HS-27A (cell line): ENCODE results near the gene DOCK9.

ENCODE experiments used
- DNase-seq: peaks from one replicate; pipeline ENCODE4 v3.0.0-alpha.2; 2012; ENCODE audit warnings: low read depth, missing footprints

DOCK9 gene

DNA sequence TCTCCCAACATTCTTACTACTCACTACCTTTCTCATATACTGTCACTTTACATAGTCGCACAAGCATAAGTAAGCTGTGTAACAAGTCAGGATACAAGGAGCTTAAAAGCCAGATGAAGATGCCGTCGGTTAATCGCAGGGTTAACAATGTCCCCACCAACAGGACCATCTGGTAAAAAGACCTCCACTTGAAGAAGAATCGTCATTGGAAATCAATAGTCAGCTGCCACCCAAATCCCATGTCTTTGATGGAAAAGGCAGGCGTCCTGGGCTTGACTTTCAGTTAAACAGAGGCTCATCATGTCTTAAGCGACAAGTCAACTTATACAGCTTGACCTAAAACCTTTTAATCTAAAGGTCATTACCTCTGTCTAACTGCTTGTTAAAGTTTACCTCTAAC, 27.2 kb downstream of the DOCK9 start:
- no peak for DNase-seq

DNA sequence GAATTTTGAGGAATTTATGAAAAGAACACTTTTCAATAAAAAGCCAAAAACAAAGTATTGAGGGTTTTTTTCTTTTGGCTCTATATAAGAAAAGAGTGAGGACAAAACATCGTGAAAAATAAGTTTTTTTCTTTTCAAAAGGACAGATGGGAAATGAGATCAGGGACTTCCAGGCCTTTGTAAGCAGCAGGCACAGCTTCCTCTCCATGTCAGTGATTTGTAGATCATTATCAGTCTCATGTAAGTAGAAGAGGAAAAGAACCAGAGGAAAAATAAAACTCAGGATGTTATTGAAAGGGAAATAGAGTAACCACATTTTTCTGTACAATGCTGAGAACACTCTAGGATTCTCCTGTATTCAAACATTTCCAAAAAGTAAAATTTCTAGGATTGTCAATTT, 29.9 kb downstream of the DOCK9 start:
- no peak for DNase-seq

DNA sequence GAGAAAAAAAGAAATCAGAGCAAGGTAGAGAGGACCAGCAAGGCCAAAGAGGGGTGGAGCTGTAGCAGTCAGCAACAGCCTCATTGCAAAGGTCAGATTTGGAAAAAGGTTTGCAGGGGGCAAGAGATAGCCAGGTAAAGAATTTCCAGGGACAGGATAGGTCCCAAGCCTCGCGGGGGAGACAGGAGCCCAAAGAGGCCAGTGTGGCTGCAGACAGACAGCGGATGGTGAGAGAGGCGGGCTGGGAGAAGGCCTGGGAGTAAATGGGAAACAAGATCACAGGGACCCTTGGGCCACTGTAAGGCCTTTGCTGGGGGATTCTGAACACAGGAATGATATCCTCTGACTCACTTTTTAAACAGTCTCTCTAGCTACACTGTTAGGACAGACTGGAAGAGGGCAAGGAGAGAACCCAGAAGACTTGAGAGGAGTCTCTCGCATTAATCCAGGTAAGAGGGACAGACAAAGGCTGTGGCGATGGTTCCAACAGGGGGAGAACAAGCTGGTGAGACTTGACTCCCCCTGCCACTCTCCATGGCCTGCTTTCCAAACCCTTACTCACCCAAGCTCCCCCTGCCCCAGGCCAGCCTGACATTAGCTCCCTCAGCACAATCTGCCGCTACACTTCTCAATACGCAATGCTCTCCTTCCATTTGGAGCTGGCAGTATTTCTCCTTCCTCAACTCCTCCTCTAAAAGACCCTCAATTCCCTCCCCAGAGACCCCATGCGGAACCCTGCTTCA, 31.8 kb downstream of the DOCK9 start:
- DNase-seq: no peak

- no peak for DNase-seq
Observed at GRCh38 chr13:98944336-98944735, 33.5 kb downstream of the DOCK9 start.

GRCh38 chr13:98942997-98943396, 34.9 kb downstream of the DOCK9 start:
- DNase-seq: no peak

DNA sequence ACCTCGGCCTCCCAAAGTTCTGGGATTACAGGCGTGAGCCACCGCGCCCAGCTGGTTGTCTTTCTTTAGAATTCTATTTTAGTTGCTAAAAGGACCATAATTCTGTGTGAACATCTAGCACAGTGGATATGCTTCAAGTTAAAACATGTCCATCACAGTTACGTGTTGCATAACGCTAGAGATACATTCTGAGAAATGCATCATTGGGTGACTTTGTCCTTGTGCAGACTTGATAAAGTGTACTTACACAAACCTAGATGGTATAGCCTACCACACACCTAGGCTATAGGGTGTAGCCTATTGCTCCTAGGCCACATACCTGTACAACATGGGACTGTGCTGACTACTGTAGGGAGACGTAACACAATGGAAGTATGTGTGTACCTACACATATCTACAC, 35.4 kb downstream of the DOCK9 start:
- DNase-seq: no peak

- DNase-seq: no peak
Observed at GRCh38 chr13:98941536-98941935, 36.3 kb downstream of the DOCK9 start.

GRCh38 chr13:98941126-98941525, 36.7 kb downstream of the DOCK9 start:
- DNase-seq: no peak

DNA sequence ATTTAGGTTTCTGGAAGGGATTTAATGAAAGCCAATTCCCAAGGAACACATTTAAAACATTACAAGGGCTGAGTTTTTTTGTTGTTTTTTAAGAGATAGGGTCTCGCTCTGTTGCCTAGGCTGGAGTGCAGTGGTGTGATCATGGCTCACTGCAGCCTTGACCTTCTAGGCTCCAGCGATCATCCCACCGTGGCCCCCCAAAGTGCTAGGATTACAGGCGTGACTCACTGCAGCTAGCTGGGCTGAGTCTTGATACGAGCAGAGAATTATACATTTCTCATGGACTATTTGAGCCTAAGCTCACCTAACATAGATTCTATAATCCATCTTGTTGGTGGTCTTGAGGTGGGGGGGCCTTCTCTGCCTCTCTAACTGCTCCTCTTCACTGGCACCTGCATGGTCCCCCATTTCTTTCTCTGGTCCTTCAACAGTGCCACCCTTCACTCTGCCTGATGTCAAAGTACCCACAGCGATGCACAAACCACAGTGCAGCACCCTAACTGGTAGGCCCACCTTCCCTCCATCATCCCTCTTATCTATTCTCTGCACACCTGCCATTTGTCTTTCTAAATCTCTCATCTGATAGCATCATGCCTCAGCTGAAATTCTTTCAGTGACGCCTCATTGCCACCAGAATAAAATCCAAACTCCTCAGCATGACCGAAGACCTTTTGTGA, 37.4 kb downstream of the DOCK9 start:
- no peak for DNase-seq

DNA sequence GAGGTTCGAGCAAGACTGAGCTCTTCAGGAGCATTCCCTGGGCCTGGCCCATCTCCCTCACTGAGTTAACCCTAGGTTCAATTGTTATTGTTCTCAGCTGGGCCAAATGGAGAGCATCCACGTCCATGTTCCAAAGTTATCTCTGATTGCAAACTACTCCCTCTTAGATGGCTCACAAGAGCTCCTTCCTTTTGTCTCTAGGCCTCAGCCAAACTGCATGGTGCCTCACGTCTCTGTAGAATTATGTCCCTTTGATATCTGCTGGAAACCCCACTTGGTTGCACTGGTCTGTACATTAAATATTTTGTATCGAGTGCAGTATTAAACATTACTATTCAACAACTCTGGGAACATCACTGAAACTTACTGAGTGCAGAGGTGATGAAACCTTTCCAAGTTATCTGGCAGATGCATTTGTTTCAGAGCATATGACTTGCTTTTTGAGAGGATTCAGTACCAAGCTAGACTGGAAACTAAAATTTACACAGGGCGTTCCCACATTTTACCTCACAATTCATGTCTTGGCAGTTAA, 38.1 kb downstream of the DOCK9 start:
- DNase-seq: no peak

- no peak for DNase-seq
Observed at GRCh38 chr13:98938801-98939200, 39.1 kb downstream of the DOCK9 start.

DNA sequence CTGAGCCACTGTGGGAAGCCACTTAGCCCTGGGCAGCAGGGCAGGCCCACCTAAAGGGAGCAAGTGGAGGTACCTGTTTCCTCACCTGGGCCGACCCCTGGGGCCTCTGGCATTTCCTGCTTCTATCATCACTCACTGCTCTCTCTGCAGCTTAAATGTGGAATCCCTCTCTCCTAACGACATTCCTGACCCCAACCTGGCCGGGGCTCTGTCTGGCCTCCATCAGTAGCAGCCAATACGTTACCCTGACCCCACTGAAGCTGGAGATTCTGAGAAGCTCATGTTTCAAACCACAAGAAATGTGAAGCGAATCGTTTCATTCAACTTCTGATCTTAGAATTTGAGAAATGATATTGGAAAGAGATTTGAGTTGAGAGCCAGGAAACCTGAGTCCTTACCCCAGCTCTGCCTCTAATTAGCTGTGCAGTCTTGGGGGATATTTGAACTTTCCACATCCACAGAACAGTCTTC, 39.9 kb downstream of the DOCK9 start:
- DNase-seq: no peak

GRCh38 chr13:98934243-98934642, 43.6 kb downstream of the DOCK9 start:
- no peak for DNase-seq

GRCh38 chr13:98930151-98930591, 47.7 kb downstream of the DOCK9 start:
- no peak for DNase-seq

- DNase-seq: no peak
Observed at GRCh38 chr13:98927951-98928927, 49.6 kb downstream of the DOCK9 start.

DNA sequence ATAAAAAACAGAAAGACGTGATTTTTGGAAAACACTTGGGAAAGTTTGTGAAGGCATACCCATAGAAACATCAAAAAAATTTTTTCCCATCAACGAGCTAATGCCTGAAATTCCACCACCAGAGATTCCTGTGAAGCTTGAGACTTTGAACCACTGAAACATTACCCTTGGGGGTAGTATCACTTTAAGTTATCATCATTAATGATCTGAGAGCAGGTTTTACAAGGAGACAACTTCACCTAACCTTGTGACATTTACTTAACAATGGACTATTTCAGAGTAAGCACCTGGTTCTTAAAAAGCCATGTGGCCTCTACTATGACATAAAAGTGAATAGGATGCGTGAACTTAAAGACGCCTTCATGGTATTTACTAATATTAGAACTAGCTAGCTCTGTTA, 51.9 kb downstream of the DOCK9 start:
- no peak for DNase-seq

DNA sequence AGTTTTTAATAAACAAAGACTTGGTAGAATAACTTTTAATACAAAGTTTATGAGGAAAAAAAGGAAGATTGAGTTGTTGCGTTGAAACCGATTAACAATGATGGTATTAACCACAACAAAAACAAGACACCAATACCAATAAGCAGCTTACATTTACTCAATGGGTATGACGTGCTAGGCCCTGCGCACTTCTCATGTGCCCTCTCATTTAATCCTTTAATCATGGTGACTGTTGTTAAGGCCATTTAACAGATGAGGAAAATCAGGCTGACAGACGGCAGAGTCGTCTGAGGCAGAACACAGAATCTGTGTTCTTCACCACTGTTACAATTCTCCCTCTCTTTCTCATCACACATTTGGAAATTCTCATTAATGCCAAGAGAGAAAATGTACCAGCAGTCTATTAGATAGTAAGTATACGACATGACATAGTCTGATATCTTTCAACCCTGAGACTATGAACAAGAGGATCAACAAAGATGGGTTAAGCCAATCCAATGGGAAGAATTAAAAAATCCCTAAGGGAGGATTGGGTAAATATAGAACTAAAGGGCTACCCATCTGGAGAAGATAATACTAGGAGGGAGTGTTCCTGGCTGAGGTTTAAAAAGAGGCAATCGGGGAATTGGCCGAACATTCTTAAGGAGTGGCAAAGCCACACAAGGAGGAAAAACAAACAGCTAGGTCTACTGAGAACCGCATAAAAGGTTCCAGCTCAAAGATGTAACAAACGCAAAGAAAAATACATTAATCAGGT, 54.0 kb downstream of the DOCK9 start:
- DNase-seq: no peak

- DNase-seq: no peak
Observed at GRCh38 chr13:98922306-98922705, 55.6 kb downstream of the DOCK9 start.

DNA sequence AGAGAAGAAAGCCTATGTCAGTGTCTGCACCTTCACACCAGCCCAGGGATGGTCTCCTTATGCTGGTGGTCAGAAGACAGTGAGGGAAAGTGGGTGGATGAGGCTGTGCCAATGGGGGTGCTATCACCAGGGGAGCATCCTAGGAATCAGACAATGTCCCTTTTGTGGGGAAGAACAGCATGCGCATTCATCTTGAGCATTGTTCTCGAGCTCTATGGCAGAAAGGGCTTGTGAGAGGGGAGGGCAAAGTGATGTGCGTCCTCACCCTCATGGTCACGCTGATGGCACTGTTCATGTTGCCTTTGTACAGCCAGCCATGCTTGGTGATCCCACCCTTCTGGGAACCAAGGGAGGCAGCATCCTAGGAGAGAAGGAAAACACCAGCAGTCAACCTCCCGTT, 56.1 kb downstream of the DOCK9 start:
- no peak for DNase-seq

GRCh38 chr13:98921015-98921580, 56.8 kb downstream of the DOCK9 start:
- DNase-seq: no peak

DNA sequence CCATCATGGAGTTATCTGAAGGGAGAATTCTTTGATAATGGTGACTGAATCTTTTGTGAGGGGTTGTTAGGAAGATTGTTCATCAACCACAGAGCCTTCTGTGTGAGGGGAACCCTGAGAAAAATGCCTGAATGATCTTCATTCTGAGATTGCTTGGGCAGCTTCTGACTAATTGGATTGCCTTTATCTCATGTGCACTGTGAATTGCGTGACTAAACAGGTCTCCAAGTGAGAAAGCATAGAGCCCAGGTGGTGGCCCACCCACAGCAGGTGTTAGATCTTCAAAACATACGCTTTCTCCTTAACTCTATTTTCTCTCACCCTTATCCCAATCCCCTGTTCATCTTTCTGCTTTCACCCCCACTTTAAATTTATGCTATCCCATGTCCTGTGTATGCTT, 58.3 kb downstream of the DOCK9 start:
- no peak for DNase-seq
